IPS DF 6.9 (cell line): ENCODE measurements around the gene AP1G1.
A peak's percentile ranks its signal among the peaks of the same experiment; 100 is the strongest.

Experiments used
- DNase-seq: peaks from one replicate; pipeline ENCODE4 v3.0.0-alpha.2; 2013; ENCODE audit warnings: low read depth, low spot score
- H3K27ac ChIP-seq: one replicate; pipeline ENCODE4 v1.5.1; 2013; ENCODE audit warnings: low read length, control low read depth
- H3K27me3 ChIP-seq: 2 replicates; pipeline ENCODE4 v1.6.1; 2013; ENCODE audit warnings: mild to moderate bottlenecking, low read length; ENCODE audit not compliant: control insufficient read depth, insufficient read depth
- H3K36me3 ChIP-seq: 2 replicates; pipeline ENCODE4 v1.6.1; 2013; ENCODE audit warnings: low read length; ENCODE audit not compliant: control insufficient read depth, insufficient read depth
- H3K4me1 ChIP-seq: 2 replicates; pipeline ENCODE4 v1.6.1; 2013; ENCODE audit warnings: low read length; ENCODE audit not compliant: control insufficient read depth, insufficient read depth
- H3K4me3 ChIP-seq: 2 replicates; pipeline ENCODE4 v1.5.1; 2013; ENCODE audit warnings: mild to moderate bottlenecking, low read length
- H3K9me3 ChIP-seq: 2 replicates; pipeline ENCODE4 v1.6.1; 2013; ENCODE audit warnings: low read length, inconsistent platforms; ENCODE audit not compliant: control insufficient read depth, insufficient read depth
- WGBS: extraction: QIAGEN DNeasy Blood & Tissue Kit; methylation state at CpG from one replicate; pipeline ENCODE4 v1.1.7; 2013; ENCODE audit warnings: mixed read lengths, missing lambda C conversion rate; ENCODE audit not compliant: insufficient read length, insufficient coverage; 5-methylcytosine and 5-hydroxymethylcytosine counted together

Gene AP1G1

DNA sequence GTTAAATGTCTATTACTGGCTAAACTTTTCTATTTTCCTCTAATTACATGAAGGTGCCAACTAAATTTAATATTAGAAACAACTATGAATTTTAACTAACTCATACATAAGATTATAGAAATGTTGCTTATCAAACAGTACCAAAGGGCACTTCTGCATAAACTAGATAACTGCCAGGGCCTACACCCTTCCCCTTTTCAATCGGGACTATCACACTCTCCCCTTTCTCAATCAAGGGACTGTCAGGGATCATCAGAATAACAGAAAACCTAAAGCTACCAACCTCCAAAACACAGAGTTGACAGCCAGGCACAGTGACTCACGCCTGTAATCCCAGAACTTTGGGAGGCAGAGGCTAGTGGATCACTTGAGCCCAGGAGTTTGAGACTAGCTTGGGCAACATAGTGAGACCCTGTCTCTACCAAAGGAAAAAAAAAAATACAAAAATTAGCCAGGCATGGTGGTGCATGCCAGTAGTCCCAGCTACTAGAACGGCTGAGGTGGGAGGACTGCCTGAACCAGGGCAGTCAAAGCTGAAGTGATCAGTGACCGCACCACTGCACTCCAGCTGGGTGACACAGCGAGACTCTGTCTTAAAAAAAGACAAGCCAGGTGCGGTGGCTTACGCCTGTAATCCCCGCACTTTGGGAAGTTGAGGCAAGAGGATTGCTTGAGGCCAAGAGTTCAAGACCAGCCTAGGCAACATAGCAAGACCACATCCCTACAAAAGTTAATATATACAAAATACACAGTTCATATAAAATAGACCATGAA is 80.9 kb downstream of the AP1G1 start:
- no CpG with 5 or more reads among the region's 8 CpGs for WGBS
- H3K27ac ChIP-seq: no peak overlapping the region
- H3K36me3 ChIP-seq: peaks cover 6% of the 10 kb centered on the region; the same call in 1 of the 2 replicates
- H3K4me3 ChIP-seq: no peak overlapping the region
- no peak for DNase-seq
- no peaks in the 10 kb centered on the region for H3K27me3 ChIP-seq
- no peaks in the 10 kb centered on the region for H3K4me1 ChIP-seq
- no peaks in the 10 kb centered on the region for H3K9me3 ChIP-seq

GRCh38 chr16:71726476-71727315 is 81.9 kb downstream of the AP1G1 start:
- Histone ChIP-seq H3K27ac (no peak overlapping the region), H3K4me1 (no peaks in the 10 kb centered on the region), H3K27me3 (no peaks in the 10 kb centered on the region), H3K9me3 (no peaks in the 10 kb centered on the region), H3K4me3 (no peak overlapping the region), H3K36me3 (no peaks in the 10 kb centered on the region; the same call in 1 of the 2 replicates)
- no peak for DNase-seq
- WGBS: no CpG with 5 or more reads among the region's 4 CpGs

- H3K9me3 ChIP-seq: no peaks in the 10 kb centered on the region
- WGBS: no CpG with 5 or more reads among the region's 10 CpGs
- no peak within 1 kb of the TSS for H3K27ac ChIP-seq
- no peaks in the 10 kb centered on the region for H3K27me3 ChIP-seq
- H3K4me3 ChIP-seq: peak within 1 kb of the TSS; percentile 92
- H3K4me1 ChIP-seq: no peaks in the 10 kb centered on the region
- no peaks in the 10 kb centered on the region for H3K36me3 ChIP-seq
- no peak for DNase-seq
Measured at GRCh38 chr16:71724320-71724751, 84.3 kb downstream of the AP1G1 start, which contains the start of gene PHLPP2. Gene PHLPP2 (minus strand): TSS chr16:71724701. CDS start chr16:71714795, 9,906 bp downstream.

GRCh38 chr16:71723537-71724319 is 84.9 kb downstream of the AP1G1 start:
- WGBS: no CpG with 5 or more reads among the region's 104 CpGs

DNA sequence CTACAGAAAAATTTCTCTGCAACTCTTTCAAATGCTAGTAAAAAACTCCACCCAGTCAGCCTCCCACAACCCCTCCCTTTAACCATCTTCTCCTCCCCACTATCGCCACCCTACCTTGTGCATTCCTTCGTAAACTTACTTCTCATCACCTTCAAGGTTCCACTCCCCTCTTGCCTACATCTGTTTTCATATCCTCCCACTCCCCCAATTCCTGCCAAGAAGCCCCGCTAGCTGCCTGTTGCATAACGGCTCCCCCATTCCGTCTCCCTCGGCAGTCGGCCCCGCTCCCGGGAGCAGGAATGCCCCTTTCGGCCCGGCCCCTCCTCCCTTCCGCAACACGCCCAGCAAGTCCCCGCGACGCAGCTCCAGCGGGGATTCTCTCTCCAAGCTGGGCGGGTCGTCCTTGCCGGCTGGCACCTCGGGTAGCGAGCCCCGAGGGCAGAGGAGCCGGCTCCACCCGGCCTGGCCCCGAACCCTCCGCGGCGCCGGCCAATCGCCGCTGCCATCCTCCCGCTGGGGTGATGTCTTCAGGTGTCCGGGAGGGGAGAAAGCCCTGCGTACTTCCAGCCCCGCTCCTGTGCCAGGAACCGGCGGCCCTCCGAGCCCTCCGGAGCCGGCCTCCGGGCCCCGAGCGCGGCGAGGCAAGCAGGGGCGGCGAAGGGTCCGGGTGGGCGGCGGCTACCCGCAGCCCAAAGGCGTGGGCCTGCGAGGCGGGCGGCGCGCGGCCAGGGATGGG is 85.7 kb downstream of the AP1G1 start:
- no peak for DNase-seq
- Histone ChIP-seq H3K36me3 (no peaks in the 10 kb centered on the region), H3K9me3 (no peaks in the 10 kb centered on the region), H3K4me3 (peak overlapping the region; percentile 92), H3K27me3 (no peaks in the 10 kb centered on the region), H3K4me1 (no peaks in the 10 kb centered on the region), H3K27ac (no peak overlapping the region)
- WGBS: 100% methylated on average over 1 of the region's 59 CpGs

More at GRCh38 chr16:71723537-71724319, 84.9 kb downstream of the AP1G1 start:
- no peaks in the 10 kb centered on the region for H3K4me1 ChIP-seq
- peak overlapping the region; percentile 92 for H3K4me3 ChIP-seq
- no peaks in the 10 kb centered on the region for H3K27me3 ChIP-seq
- DNase-seq: no peak
- no peaks in the 10 kb centered on the region for H3K36me3 ChIP-seq
- H3K27ac ChIP-seq: no peak overlapping the region
- H3K9me3 ChIP-seq: no peaks in the 10 kb centered on the region

- Histone ChIP-seq H3K36me3 (no peaks in the 10 kb centered on the region), H3K9me3 (no peaks in the 10 kb centered on the region), H3K27me3 (no peaks in the 10 kb centered on the region), H3K4me3 (no peak overlapping the region), H3K4me1 (no peaks in the 10 kb centered on the region), H3K27ac (no peak overlapping the region)
- WGBS: no CpG with 5 or more reads among the region's 8 CpGs
- DNase-seq: no peak
Measured at GRCh38 chr16:71721066-71721740, 87.4 kb downstream of the AP1G1 start.

GRCh38 chr16:71712501-71712900 is 96.1 kb downstream of the AP1G1 start:
- WGBS: no CpG with 5 or more reads among the region's 1 CpG
- Histone ChIP-seq H3K27ac (no peak overlapping the region), H3K4me1 (peaks cover 5% of the 10 kb centered on the region; the same call in 1 of the 2 replicates), H3K9me3 (no peaks in the 10 kb centered on the region), H3K36me3 (no peaks in the 10 kb centered on the region), H3K27me3 (no peaks in the 10 kb centered on the region), H3K4me3 (no peak overlapping the region)
- DNase-seq: no peak

GRCh38 chr16:71711789-71712188 is 96.8 kb downstream of the AP1G1 start:
- H3K27me3 ChIP-seq: no peaks in the 10 kb centered on the region
- DNase-seq: no peak
- H3K36me3 ChIP-seq: no peaks in the 10 kb centered on the region
- WGBS: no CpG with 5 or more reads among the region's 3 CpGs
- no peaks in the 10 kb centered on the region for H3K9me3 ChIP-seq
- no peak overlapping the region for H3K27ac ChIP-seq
- peaks cover 7% of the 10 kb centered on the region; the same call in 1 of the 2 replicates for H3K4me1 ChIP-seq
- H3K4me3 ChIP-seq: no peak overlapping the region

DNA sequence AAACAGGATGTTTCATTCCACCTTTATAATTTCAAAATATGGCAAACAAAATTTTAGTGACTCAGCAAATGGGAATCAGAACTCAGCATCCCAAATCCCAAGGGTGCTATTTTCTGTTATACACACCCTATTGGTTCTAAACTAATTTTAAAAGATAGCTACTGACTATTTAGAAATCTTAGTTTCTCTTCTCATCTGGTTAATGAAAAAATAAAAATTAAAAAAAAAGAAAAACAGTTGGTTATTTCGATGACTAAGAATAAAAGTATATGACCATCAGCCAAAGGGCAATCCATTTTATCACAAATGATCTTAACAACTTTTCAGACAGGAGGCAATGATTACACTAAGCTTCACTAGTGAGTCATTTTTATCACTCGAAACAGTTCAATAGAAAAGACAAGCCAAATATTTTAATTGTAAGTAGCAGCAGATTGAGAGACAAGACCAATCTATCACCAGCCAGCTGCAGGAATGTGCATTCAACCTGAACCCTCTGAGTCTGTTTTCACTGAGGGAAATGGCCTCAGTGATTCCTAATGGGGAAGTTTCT is 99.3 kb downstream of the AP1G1 start:
- H3K36me3 ChIP-seq: no peaks in the 10 kb centered on the region
- no CpG with 5 or more reads among the region's 2 CpGs for WGBS
- H3K27ac ChIP-seq: no peak overlapping the region
- H3K9me3 ChIP-seq: no peaks in the 10 kb centered on the region
- H3K27me3 ChIP-seq: no peaks in the 10 kb centered on the region
- no peak for DNase-seq
- no peak overlapping the region for H3K4me3 ChIP-seq
- H3K4me1 ChIP-seq: peaks cover 7% of the 10 kb centered on the region; the same call in 1 of the 2 replicates
